Panc1 (cell line): Measurements from ENCODE around the gene LHX3. TPM values are rescaled to one million over a fixed set of nuclear protein-coding genes. Genes with fewer than 3 reads are reported as not detected.

Source experiments
- ATAC-seq: fragments of 200-7000 bp; cut with Tn5 transposase; 2 replicates; pipeline ENCODE4 v1.9.1; 2020; ENCODE audit warnings: mild to moderate bottlenecking, moderate library complexity
- BruUV-seq: library from RNA; stranded (reverse); fragments of 400-500 nt; replicated peaks from 2 replicates; lab custom pipeline; 2021; lab: Mats Ljungman, UMichigan
- CTCF ChIA-PET: fragments of 300-600 bp; sonication (Branson Sonifier 250); formaldehyde crosslinking; loops from one replicate; lab custom pipeline; 2022; ENCODE audit warnings: antibody characterized with exemption; lab: Charles Lee
- POLR2A ChIA-PET: fragments of 300-600 bp; sonication (Branson Sonifier 250); formaldehyde crosslinking; loops from one replicate; lab custom pipeline; 2022; ENCODE audit warnings: antibody characterized with exemption; lab: Charles Lee
- DNase-seq: peaks from one replicate; pipeline ENCODE4 v3.0.0-alpha.2; 2010; ENCODE audit warnings: low read depth, low spot score
- H3K27ac ChIP-seq: 2 replicates; pipeline ENCODE4 v1.5.1; 2011; ENCODE audit warnings: mild to moderate bottlenecking, low read length, inconsistent platforms
- H3K27me3 ChIP-seq: fragments of 200-500 bp; sonication (Bioruptor generic); 2 replicates; pipeline ENCODE4 v1.6.0; 2014; ENCODE audit warnings: low read length, inconsistent platforms; ENCODE audit not compliant: control insufficient read depth, insufficient read depth
- H3K36me3 ChIP-seq: fragments of 200-500 bp; sonication (Bioruptor generic); 2 replicates; pipeline ENCODE4 v1.5.1; 2014; ENCODE audit warnings: inconsistent platforms, mild to moderate bottlenecking, low read length, moderate library complexity; ENCODE audit not compliant: control insufficient read depth, insufficient read depth
- H3K4me1 ChIP-seq: 2 replicates; pipeline ENCODE4 v1.5.1; 2011; ENCODE audit warnings: inconsistent platforms, mild to moderate bottlenecking, low read length, moderate library complexity; ENCODE audit not compliant: control insufficient read depth, insufficient read depth
- H3K4me3 ChIP-seq, 2 experiments: 2 replicates each; pipeline ENCODE4 v1.5.1; 2011 to 2012; ENCODE audit warnings: low read depth in 2 of 2, low read length in 2 of 2, mild to moderate bottlenecking in 2 of 2, inconsistent platforms in 1 of 2, moderate library complexity in 1 of 2
- H3K9me3 ChIP-seq: fragments of 200-500 bp; sonication (Bioruptor generic); 2 replicates; pipeline ENCODE4 v1.5.1; 2014; ENCODE audit warnings: low read depth, mild to moderate bottlenecking, inconsistent platforms, low read length, moderate library complexity; ENCODE audit not compliant: control insufficient read depth, insufficient read depth
- CTCF ChIP-seq: fragments of 450-650 bp; IDR thresholded peaks from 2 replicates; pipeline ENCODE4 v1.5.1; 2017; ENCODE audit warnings: mild to moderate bottlenecking
- POLR2AphosphoS5 ChIP-seq: IDR thresholded peaks from 2 replicates; pipeline ENCODE4 v1.6.1; 2012; ENCODE audit warnings: mild to moderate bottlenecking, low read depth, low read length, moderate library complexity
- REST ChIP-seq, 2 experiments: IDR thresholded peaks; 2 replicates each; pipeline ENCODE4 v1.6.1; 2011 to 2012; ENCODE audit warnings: low read depth in 2 of 2, control low read depth in 1 of 2, low read length in 1 of 2, mild to moderate bottlenecking in 1 of 2, moderate library complexity in 1 of 2; ENCODE audit not compliant: insufficient read depth in 1 of 2
- SIN3A ChIP-seq: IDR thresholded peaks from 2 replicates; pipeline ENCODE4 v1.6.1; 2012; ENCODE audit warnings: low read depth, mild to moderate bottlenecking, low read length, moderate library complexity, borderline replicate concordance; ENCODE audit not compliant: insufficient read depth
- TCF7L2 ChIP-seq: IDR thresholded peaks from 2 replicates; pipeline ENCODE4 v1.6.1; 2011; ENCODE audit warnings: mild to moderate bottlenecking, low read depth, low read length, inconsistent platforms
- in situ Hi-C: cut with HindIII; loops from 2 replicates; pipeline ENCODE4 v1.10.0; 2016; ENCODE audit warnings: low sequenced_read_pairs, low pct_unique_long_range_greater_than_20kb
- intact Hi-C: fragments of 100-400 bp; cut with micrococcal nuclease; formaldehyde crosslinking; loops from one replicate; pipeline ENCODE4 v1.10.0; 2022; ENCODE audit not compliant: unreplicated experiment
- total RNA-seq: library from RNA; stranded (reverse); gene quantifications from one replicate; pipeline ENCODE4 v1.2.1, GENCODE V29; 2021; ENCODE audit not compliant: unreplicated experiment

LHX3 gene
- total RNA-seq, 1 experiment from 2014 or later, result 0.13 TPM

- no peak for DNase-seq
- intact Hi-C loops (no loop called here), in situ Hi-C loops (no loop called here)
- H3K4me3 ChIP-seq, result no peak overlapping the region
- H3K4me1 ChIP-seq, result no peaks in the 10 kb centered on the region; the same call in 1 of the 2 replicates
- ChIA-PET CTCF (no interaction called here), POLR2A (no interaction called here)
- no peaks in the 10 kb centered on the region for H3K27me3 ChIP-seq
- H3K9me3 ChIP-seq, result no peaks in the 10 kb centered on the region
- no peak overlapping the region for H3K27ac ChIP-seq
- ATAC-seq, result no peak
- no peak for TF ChIP-seq SIN3A
- TF ChIP-seq CTCF, result no peak
- TF ChIP-seq REST (IDR thresholded peaks at IDR 0.05; ENCODE audit: insufficient read depth in 1 of 2, low read depth in 2 of 2, low read length in 1 of 2), result no peak
- no peak for TF ChIP-seq POLR2AphosphoS5
- no peak for TF ChIP-seq TCF7L2
- no TSS peak for BruUV-seq
- no peaks in the 10 kb centered on the region for H3K36me3 ChIP-seq
These were observed 27.7 kb downstream of the LHX3 start for GRCh38 chr9:136177224-136177623.

- ATAC-seq (no peak), DNase-seq (no peak)
- Histone ChIP-seq H3K27ac (no peak overlapping the region), H3K36me3 (no peaks in the 10 kb centered on the region), H3K27me3 (no peaks in the 10 kb centered on the region), H3K4me1 (no peaks in the 10 kb centered on the region; the same call in none of the 2 replicates), H3K4me3 (no peak overlapping the region), H3K9me3 (no peaks in the 10 kb centered on the region)
- no TSS peak for BruUV-seq
- ChIA-PET POLR2A (no interaction called here), CTCF (no interaction called here)
- in situ Hi-C loops, result no loop called here
- intact Hi-C loops, result no loop called here
- TF ChIP-seq POLR2AphosphoS5 (no peak), CTCF (no peak), SIN3A (no peak), TCF7L2 (no peak), REST (IDR thresholded peaks at IDR 0.05; ENCODE audit: insufficient read depth in 1 of 2, low read depth in 2 of 2, low read length in 1 of 2) (no peak)
These were observed 29.2 kb downstream of the LHX3 start for GRCh38 chr9:136175616-136176197.
